A549 treated with AZD2906 at 1 μM for 4 hours (cell line): ENCODE results near the gene RAP2C. TPM values are rescaled to one million over a fixed set of nuclear protein-coding genes. Genes with fewer than 3 reads are reported as not detected.

ENCODE experiments used
- total RNA-seq: library from RNA; stranded (reverse); fragments of 200-300 nt; extraction: Qiagen RNA extraction; gene quantifications from 5 replicates; pipeline ENCODE4 v1.2.3, GENCODE V29; 2022

Gene RAP2C
- 21.5 to 51.7 TPM (median 26.8 TPM) in 5 replicates for total RNA-seq

GRCh38 chrX:132219343-132219768 lies at the start of gene RAP2C:
RAP2C (minus strand) TSS chrX:132219447; CDS start chrX:132217268, 2,179 bp downstream.

Other genes starting within 250 kb of the RAP2C start
- 8.2 to 11.8 TPM (median 8.9 TPM) in 5 replicates for gene STK26, start 196.1 kb downstream of the RAP2C start, total RNA-seq
- gene FRMD7, start 91.4 kb downstream of the RAP2C start, total RNA-seq, result not detected in 5 replicates